ENCODE results near the gene RAC2.

GRCh38 chr22:37182101-37182948 lies 61.7 kb downstream of the RAC2 start:
- TF ChIP-seq CTCF (IDR thresholded peaks at IDR 0.05) = no peak
- no peak for TF ChIP-seq POLR2A (IDR thresholded peaks at IDR 0.05)
